ENCODE measurements around the gene PKHD1.

GRCh38 chr6:51805517-51805916 lies 281.9 kb downstream of the PKHD1 start:
- TF ChIP-seq, protein P1, sequence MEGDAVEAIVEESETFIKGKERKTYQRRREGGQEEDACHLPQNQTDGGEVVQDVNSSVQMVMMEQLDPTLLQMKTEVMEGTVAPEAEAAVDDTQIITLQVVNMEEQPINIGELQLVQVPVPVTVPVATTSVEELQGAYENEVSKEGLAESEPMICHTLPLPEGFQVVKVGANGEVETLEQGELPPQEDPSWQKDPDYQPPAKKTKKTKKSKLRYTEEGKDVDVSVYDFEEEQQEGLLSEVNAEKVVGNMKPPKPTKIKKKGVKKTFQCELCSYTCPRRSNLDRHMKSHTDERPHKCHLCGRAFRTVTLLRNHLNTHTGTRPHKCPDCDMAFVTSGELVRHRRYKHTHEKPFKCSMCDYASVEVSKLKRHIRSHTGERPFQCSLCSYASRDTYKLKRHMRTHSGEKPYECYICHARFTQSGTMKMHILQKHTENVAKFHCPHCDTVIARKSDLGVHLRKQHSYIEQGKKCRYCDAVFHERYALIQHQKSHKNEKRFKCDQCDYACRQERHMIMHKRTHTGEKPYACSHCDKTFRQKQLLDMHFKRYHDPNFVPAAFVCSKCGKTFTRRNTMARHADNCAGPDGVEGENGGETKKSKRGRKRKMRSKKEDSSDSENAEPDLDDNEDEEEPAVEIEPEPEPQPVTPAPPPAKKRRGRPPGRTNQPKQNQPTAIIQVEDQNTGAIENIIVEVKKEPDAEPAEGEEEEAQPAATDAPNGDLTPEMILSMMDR (IDR thresholded peaks at IDR 0.05) = no peak
- no peak for TF ChIP-seq POLR2A (IDR thresholded peaks at IDR 0.05)

All from body of pancreas (tissue), 4 donors.